OCI-LY7 (cell line): ENCODE results near the gene ZDHHC22. TPM values are rescaled to one million over a fixed set of nuclear protein-coding genes. Genes with fewer than 3 reads are reported as not detected.

Source experiments
- BruUV-seq: library from RNA; stranded (reverse); fragments of 400-500 nt; replicated peaks from 2 replicates; lab custom pipeline; 2021; lab: Mats Ljungman, UMichigan
- CTCF ChIA-PET: fragments of 300-600 bp; sonication (Branson Sonifier 250); formaldehyde crosslinking; loops from one replicate; lab custom pipeline; 2022; ENCODE audit warnings: antibody characterized with exemption; ENCODE audit not compliant: unreplicated experiment; lab: Charles Lee
- POLR2A ChIA-PET: fragments of 300-600 bp; sonication (Branson Sonifier 250); formaldehyde crosslinking; loops from one replicate; lab custom pipeline; 2022; ENCODE audit warnings: antibody characterized with exemption; lab: Charles Lee
- DNase-seq: peaks from one replicate; pipeline ENCODE4 v3.0.0-alpha.2; 2015; ENCODE audit warnings: low spot score
- H2AFZ ChIP-seq: fragments of 200-600 bp; sonication (generic), shearing (Covaris generic); 2 replicates; pipeline ENCODE4 v1.6.1; 2014; ENCODE audit warnings: mild to moderate bottlenecking, antibody characterized with exemption, low read length, moderate library complexity
- H3K27ac ChIP-seq: fragments of 200-600 bp; sonication (generic); 2 replicates; pipeline ENCODE4 v1.5.1; 2014; ENCODE audit warnings: mixed run types, low read depth, mild to moderate bottlenecking, moderate library complexity, low read length, inconsistent platforms; ENCODE audit not compliant: poor library complexity, severe bottlenecking
- H3K36me3 ChIP-seq: fragments of 200-600 bp; sonication (generic); 2 replicates; pipeline ENCODE4 v1.6.1; 2014; ENCODE audit warnings: mild to moderate bottlenecking, antibody characterized with exemption, low read length, moderate library complexity, mixed read lengths; ENCODE audit not compliant: insufficient read depth
- H3K4me1 ChIP-seq: fragments of 200-600 bp; sonication (generic); 2 replicates; pipeline ENCODE4 v1.5.1; 2014; ENCODE audit warnings: mild to moderate bottlenecking, low read length; ENCODE audit not compliant: insufficient read depth, poor library complexity, severe bottlenecking
- H3K4me2 ChIP-seq: fragments of 200-600 bp; sonication (generic); 2 replicates; pipeline ENCODE4 v1.6.1; 2014; ENCODE audit warnings: mild to moderate bottlenecking, low read length
- H3K4me3 ChIP-seq: fragments of 200-600 bp; sonication (generic); 2 replicates; pipeline ENCODE4 v1.5.1; 2014; ENCODE audit warnings: mild to moderate bottlenecking, low read depth, low read length; ENCODE audit not compliant: poor library complexity, severe bottlenecking
- H3K79me2 ChIP-seq: fragments of 200-600 bp; sonication (generic); 2 replicates; pipeline ENCODE4 v1.6.1; 2016; ENCODE audit warnings: low read depth, mild to moderate bottlenecking, low read length, moderate library complexity, mixed read lengths; ENCODE audit not compliant: insufficient read depth
- H3K9me2 ChIP-seq: fragments of 200-600 bp; sonication (generic); 2 replicates; pipeline ENCODE4 v1.6.1; 2016; ENCODE audit warnings: mild to moderate bottlenecking, low read length, mixed read lengths; ENCODE audit not compliant: insufficient read depth
- H3K9me3 ChIP-seq: fragments of 200-600 bp; sonication (generic); 2 replicates; pipeline ENCODE4 v1.6.1; 2014; ENCODE audit warnings: mild to moderate bottlenecking, mixed run types, low read length, mixed read lengths
- H4K20me1 ChIP-seq: fragments of 200-600 bp; sonication (generic); 2 replicates; pipeline ENCODE4 v1.6.1; 2014; ENCODE audit warnings: mild to moderate bottlenecking, antibody characterized with exemption, low read length, moderate library complexity, mixed read lengths; ENCODE audit not compliant: insufficient read depth
- EZH2phosphoT487 ChIP-seq: fragments of 200-600 bp; sonication (generic); IDR thresholded peaks from 2 replicates; pipeline ENCODE4 v1.6.1; 2018; ENCODE audit warnings: low read depth, borderline replicate concordance, mild to moderate bottlenecking, mixed run types, antibody characterized with exemption, low read length, moderate library complexity, mixed read lengths
- intact Hi-C: fragments of 100-400 bp; cut with micrococcal nuclease; formaldehyde crosslinking; loops from one replicate; pipeline ENCODE4 v1.10.0; 2022; ENCODE audit not compliant: unreplicated experiment
- total RNA-seq, 2 experiments: library from RNA; depleted of rRNA in 1 of 2; stranded (reverse); fragments of >200 nt in 1 of 2; shearing (Covaris generic) in 1 of 2; gene quantifications; 2 replicates each; pipeline ENCODE4 v1.2.3, GENCODE V29; 2014 to 2022
- TF ChIP-seq, protein P1 (sequence below): fragments of 200-600 bp; sonication (generic); conservative IDR thresholded peaks from 2 replicates; pipeline ENCODE4 v1.5.1; 2014; ENCODE audit warnings: mild to moderate bottlenecking, antibody characterized with exemption, low read length, moderate library complexity, mixed read lengths

ZDHHC22 gene
- total RNA-seq, 2 experiments from 2014 or later: not detected

DNA sequence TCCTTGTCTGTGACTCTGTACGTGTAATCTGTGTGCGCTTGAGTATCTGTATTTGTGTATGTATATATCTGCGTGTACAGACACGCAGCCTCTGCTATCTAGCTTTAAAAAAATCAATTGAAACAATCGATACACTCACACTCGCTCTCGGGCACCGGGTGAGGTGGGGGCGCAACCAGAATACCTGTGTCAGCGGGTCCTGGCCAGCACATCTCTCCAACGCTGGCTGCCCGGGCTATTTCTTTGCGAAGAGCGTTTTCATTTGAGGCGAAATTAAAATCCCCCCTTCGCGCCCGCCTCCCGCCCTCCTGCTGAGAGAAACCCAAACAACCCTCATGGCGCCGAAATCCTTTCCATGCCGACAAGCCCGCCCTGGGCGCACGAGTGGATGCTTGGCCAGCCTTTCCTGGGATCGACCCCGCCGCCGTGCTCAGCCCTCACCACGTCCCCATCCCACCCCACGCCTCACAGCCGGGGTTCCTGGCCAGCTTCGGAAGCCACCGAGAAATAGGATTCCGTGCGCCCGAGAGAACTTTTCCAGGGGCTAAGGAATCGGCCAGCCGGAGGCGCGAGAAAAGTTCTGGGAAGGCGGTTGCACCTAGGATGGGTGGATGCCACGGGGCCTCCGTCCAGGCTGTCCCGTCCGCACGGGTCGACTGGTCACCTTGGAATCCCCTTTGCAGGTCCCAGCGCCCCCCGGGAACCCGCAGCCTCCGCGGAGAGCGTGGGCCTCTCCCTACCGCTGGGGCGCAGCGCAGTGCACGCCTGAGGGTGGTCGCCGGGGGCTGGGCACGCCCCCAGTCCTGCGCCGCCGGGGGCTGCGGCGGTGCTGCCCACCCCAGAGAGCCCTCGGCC is 1.0 kb downstream of the ZDHHC22 start:
- POLR2A ChIA-PET: no interaction called here
- no peaks in the 10 kb centered on the region for H3K9me2 ChIP-seq
- DNase-seq: no peak
- CTCF ChIA-PET: no interaction called here
- no peaks in the 10 kb centered on the region for H3K79me2 ChIP-seq
- H3K27ac ChIP-seq: no peak overlapping the region
- H3K4me3 ChIP-seq: no peak overlapping the region
- intact Hi-C loops: no loop called here
- TF ChIP-seq, protein P1, sequence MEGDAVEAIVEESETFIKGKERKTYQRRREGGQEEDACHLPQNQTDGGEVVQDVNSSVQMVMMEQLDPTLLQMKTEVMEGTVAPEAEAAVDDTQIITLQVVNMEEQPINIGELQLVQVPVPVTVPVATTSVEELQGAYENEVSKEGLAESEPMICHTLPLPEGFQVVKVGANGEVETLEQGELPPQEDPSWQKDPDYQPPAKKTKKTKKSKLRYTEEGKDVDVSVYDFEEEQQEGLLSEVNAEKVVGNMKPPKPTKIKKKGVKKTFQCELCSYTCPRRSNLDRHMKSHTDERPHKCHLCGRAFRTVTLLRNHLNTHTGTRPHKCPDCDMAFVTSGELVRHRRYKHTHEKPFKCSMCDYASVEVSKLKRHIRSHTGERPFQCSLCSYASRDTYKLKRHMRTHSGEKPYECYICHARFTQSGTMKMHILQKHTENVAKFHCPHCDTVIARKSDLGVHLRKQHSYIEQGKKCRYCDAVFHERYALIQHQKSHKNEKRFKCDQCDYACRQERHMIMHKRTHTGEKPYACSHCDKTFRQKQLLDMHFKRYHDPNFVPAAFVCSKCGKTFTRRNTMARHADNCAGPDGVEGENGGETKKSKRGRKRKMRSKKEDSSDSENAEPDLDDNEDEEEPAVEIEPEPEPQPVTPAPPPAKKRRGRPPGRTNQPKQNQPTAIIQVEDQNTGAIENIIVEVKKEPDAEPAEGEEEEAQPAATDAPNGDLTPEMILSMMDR: no peak
- TF ChIP-seq EZH2phosphoT487: no peak
- H3K4me2 ChIP-seq: no peak overlapping the region
- no peaks in the 10 kb centered on the region; the same call in 1 of the 2 replicates for H4K20me1 ChIP-seq
- H2AFZ ChIP-seq: no peak overlapping the region
- no TSS peak for BruUV-seq
- no peaks in the 10 kb centered on the region for H3K36me3 ChIP-seq
- H3K4me1 ChIP-seq: no peaks in the 10 kb centered on the region
- H3K9me3 ChIP-seq: no peaks in the 10 kb centered on the region

DNA sequence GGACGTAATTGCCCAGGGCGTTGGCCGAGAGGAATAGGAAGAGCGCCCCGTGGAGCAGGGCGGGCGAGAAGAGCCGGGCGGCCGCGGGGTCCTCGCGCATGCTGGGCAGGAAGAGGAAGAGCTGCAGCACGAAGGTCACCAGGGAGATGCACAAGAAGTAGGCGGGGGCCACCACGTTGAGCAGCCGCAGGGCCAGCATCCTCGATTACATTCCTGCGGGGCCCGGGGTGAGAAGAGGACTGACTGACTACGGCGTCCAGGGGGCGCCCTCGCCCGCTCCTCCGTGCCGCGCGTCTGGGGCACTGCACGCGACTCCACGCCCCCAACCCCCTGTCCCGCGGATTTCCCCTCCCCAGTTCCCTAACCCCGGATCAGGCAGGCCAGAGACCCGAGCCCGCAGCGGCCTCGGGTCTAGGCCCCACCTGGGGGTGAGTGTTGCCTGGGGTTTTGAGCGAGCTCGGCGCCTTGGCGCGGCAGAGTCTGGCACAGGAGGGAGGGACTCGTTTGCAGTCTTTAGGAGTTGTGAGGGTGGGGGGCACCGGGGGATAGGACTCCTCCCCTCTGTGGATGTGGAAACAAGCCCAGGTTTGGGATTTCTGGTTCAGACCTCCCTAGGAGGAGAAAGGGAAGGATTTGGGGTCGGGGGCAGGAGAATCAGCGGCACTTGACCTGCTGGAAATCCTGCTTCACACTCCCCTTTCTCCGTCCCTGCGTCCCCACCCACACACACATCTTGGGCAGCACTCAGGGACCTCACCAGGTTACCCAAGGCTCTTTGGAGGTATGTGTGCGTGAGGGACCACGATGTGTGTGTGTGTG is 1.8 kb downstream of the ZDHHC22 start:
- H3K27ac ChIP-seq: no peak overlapping the region
- no peaks in the 10 kb centered on the region for H3K4me1 ChIP-seq
- no peaks in the 10 kb centered on the region for H3K9me2 ChIP-seq
- TF ChIP-seq EZH2phosphoT487: no peak
- TF ChIP-seq, protein P1: peak; percentile 78
- intact Hi-C loops: no loop called here
- no peaks in the 10 kb centered on the region for H3K36me3 ChIP-seq
- no peaks in the 10 kb centered on the region for H3K79me2 ChIP-seq
- H3K9me3 ChIP-seq: no peaks in the 10 kb centered on the region
- peak overlapping the region; percentile 49; the same call in 1 of the 2 replicates for H2AFZ ChIP-seq
- BruUV-seq: no TSS peak
- H3K4me2 ChIP-seq: peak overlapping the region; percentile 59
- CTCF ChIA-PET: no interaction called here
- POLR2A ChIA-PET: no interaction called here
- no peaks in the 10 kb centered on the region; the same call in 1 of the 2 replicates for H4K20me1 ChIP-seq
- peak overlapping the region; percentile 40 for H3K4me3 ChIP-seq
- peak; percentile 43 for DNase-seq
